Nephron (organoid): Measurements from ENCODE around the gene MISP.

Experiments used
- H3K27ac Mint-ChIP-seq, 3 experiments: 2 replicates each; pipeline ENCODE4 v1.8.0; 2020; ENCODE audit warnings: mixed read lengths in 3 of 3, mild to moderate bottlenecking in 2 of 3, moderate library complexity in 1 of 3
- H3K27me3 Mint-ChIP-seq: 2 replicates; pipeline ENCODE4 v1.8.0; 2021; ENCODE audit warnings: low read depth, mild to moderate bottlenecking, moderate library complexity, mixed read lengths
- H3K36me3 Mint-ChIP-seq: 2 replicates; pipeline ENCODE4 v1.8.0; 2020; ENCODE audit warnings: low read depth, mixed read lengths
- H3K4me1 Mint-ChIP-seq: 2 replicates; pipeline ENCODE4 v1.8.0; 2020; ENCODE audit warnings: mixed read lengths
- H3K4me3 Mint-ChIP-seq, 3 experiments: 2 replicates each; pipeline ENCODE4 v1.8.0; 2020; ENCODE audit warnings: mild to moderate bottlenecking in 3 of 3, mixed read lengths in 3 of 3, moderate library complexity in 2 of 3
- H3K9me3 Mint-ChIP-seq: 2 replicates; pipeline ENCODE4 v1.8.0; 2020; ENCODE audit warnings: mixed read lengths
- CTCF ChIP-seq, 3 experiments: fragments of 200-600 bp; sonication (generic); IDR thresholded peaks; one replicate each; pipeline ENCODE4 v1.5.0; 2021; ENCODE audit warnings: antibody characterized with exemption in 3 of 3; ENCODE audit not compliant: unreplicated experiment in 3 of 3

The MISP gene

GRCh38 chr19:755063-755462 is 4.2 kb downstream of the MISP start:
- Mint-ChIP-seq H3K36me3 (peaks cover 4% of the 10 kb centered on the region), H3K27ac (no peak overlapping the region), H3K4me3 (no peak overlapping the region), H3K9me3 (peaks cover 10% of the 10 kb centered on the region), H3K27me3 (peaks cover 4% of the 10 kb centered on the region), H3K4me1 (peaks cover 7% of the 10 kb centered on the region)
- no peak for TF ChIP-seq CTCF (IDR thresholded peaks at IDR 0.05; ENCODE audit: unreplicated experiment in 3 of 3)

- Mint-ChIP-seq H3K4me1 (peaks cover 7% of the 10 kb centered on the region), H3K4me3 (no peak overlapping the region), H3K27me3 (peaks cover 4% of the 10 kb centered on the region), H3K9me3 (peaks cover 10% of the 10 kb centered on the region), H3K36me3 (peaks cover 4% of the 10 kb centered on the region), H3K27ac (peak overlapping the region in 1 of 3 experiments; percentile 10)
- no peak for TF ChIP-seq CTCF (IDR thresholded peaks at IDR 0.05; ENCODE audit: unreplicated experiment in 3 of 3)
Observed at GRCh38 chr19:756236-756635, 5.3 kb downstream of the MISP start.

GRCh38 chr19:756821-757688 is 6.1 kb downstream of the MISP start:
- no peak overlapping the region for H3K27ac Mint-ChIP-seq
- peaks cover 4% of the 10 kb centered on the region for H3K36me3 Mint-ChIP-seq
- H3K4me3 Mint-ChIP-seq = no peak overlapping the region
- no peak for TF ChIP-seq CTCF (IDR thresholded peaks at IDR 0.05; ENCODE audit: unreplicated experiment in 3 of 3)
- peaks cover 7% of the 10 kb centered on the region for H3K4me1 Mint-ChIP-seq
- peaks cover 4% of the 10 kb centered on the region for H3K27me3 Mint-ChIP-seq
- peaks cover 10% of the 10 kb centered on the region for H3K9me3 Mint-ChIP-seq

- TF ChIP-seq CTCF (IDR thresholded peaks at IDR 0.05; ENCODE audit: unreplicated experiment in 3 of 3) = no peak
- Mint-ChIP-seq H3K27ac (no peak overlapping the region), H3K9me3 (peaks cover 10% of the 10 kb centered on the region), H3K27me3 (peaks cover 4% of the 10 kb centered on the region), H3K36me3 (peaks cover 4% of the 10 kb centered on the region), H3K4me3 (no peak overlapping the region), H3K4me1 (peaks cover 3% of the 10 kb centered on the region)
Observed at GRCh38 chr19:757811-758668, 7.1 kb downstream of the MISP start.

DNA sequence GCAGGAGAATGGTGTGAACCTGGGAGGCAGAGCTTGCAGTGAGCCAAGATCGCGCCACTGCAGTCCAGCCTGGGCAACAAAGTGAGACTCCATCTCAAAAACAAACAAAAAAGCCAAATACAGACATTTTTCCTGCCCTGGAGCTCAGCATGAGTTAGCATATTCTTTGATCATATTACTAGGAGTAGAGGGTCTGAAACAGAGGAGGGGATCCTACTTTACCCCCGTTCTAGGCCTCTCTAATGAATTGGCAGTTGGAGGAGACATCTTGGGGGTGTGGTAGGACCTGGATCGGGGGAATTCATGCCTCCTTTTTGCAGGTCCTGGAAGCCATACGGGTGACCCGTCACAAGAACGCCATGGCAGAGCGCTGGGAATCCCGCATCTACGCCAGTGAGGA is 12.3 kb downstream of the MISP start:
- H3K4me1 Mint-ChIP-seq = peaks cover under 1% of the 10 kb centered on the region
- peaks cover 4% of the 10 kb centered on the region for H3K36me3 Mint-ChIP-seq
- TF ChIP-seq CTCF (IDR thresholded peaks at IDR 0.05; ENCODE audit: unreplicated experiment in 3 of 3) = no peak
- H3K27me3 Mint-ChIP-seq = peaks cover 4% of the 10 kb centered on the region
- H3K9me3 Mint-ChIP-seq = peaks cover 10% of the 10 kb centered on the region
- no peak overlapping the region for H3K27ac Mint-ChIP-seq
- no peak overlapping the region for H3K4me3 Mint-ChIP-seq
